PC-3 (cell line): ENCODE results near the gene EYS. TPM values are rescaled to one million over a fixed set of nuclear protein-coding genes. Genes with fewer than 3 reads are reported as not detected.
"Not testable (repeated sequence)": the region's sequence is repeated elsewhere in the genome, so short reads cannot be mapped to it uniquely, and the experiment has no call there.

ENCODE experiments used
- ATAC-seq: fragments of 200-7000 bp; cut with Tn5 transposase; 2 replicates; pipeline ENCODE4 v1.9.1; 2020; ENCODE audit warnings: mild to moderate bottlenecking, moderate library complexity
- BruUV-seq: library from RNA; stranded (reverse); fragments of 400-500 nt; replicated peaks from 2 replicates; lab custom pipeline; 2021; lab: Mats Ljungman, UMichigan
- CTCF ChIA-PET: fragments of 300-600 bp; sonication (Branson Sonifier 250); formaldehyde crosslinking; loops from one replicate; lab custom pipeline; 2022; ENCODE audit warnings: antibody characterized with exemption; lab: Charles Lee
- POLR2A ChIA-PET: fragments of 300-600 bp; sonication (Branson Sonifier 250); formaldehyde crosslinking; loops from one replicate; lab custom pipeline; 2022; ENCODE audit warnings: antibody characterized with exemption; ENCODE audit not compliant: unreplicated experiment; lab: Charles Lee
- DNase-seq: peaks from one replicate; pipeline ENCODE4 v3.0.0-alpha.2; 2015
- H2AFZ ChIP-seq: fragments of 300-600 bp; sonication (generic); 2 replicates; pipeline ENCODE4 v1.6.0; 2016; ENCODE audit warnings: antibody characterized with exemption, low read length
- H3F3A ChIP-seq: fragments of 300-600 bp; sonication (generic); one replicate; pipeline ENCODE4 v1.6.0; 2017; ENCODE audit warnings: antibody characterized with exemption, low read length, control low read depth, mild to moderate bottlenecking; ENCODE audit not compliant: unreplicated experiment
- H3K27ac ChIP-seq: fragments of 300-600 bp; sonication (generic); 2 replicates; pipeline ENCODE4 v1.5.1; 2016; ENCODE audit warnings: mild to moderate bottlenecking, low read length
- H3K27me3 ChIP-seq: fragments of 300-600 bp; sonication (generic); 2 replicates; pipeline ENCODE4 v1.6.1; 2016; ENCODE audit warnings: low read length, mixed read lengths
- H3K36me3 ChIP-seq: fragments of 300-600 bp; sonication (generic); 2 replicates; pipeline ENCODE4 v1.6.1; 2016; ENCODE audit warnings: low read depth, mixed run types, low read length, mixed read lengths
- H3K4me1 ChIP-seq: fragments of 300-600 bp; sonication (generic); 2 replicates; pipeline ENCODE4 v1.5.1; 2016; ENCODE audit warnings: low read length; ENCODE audit not compliant: insufficient read depth
- H3K4me2 ChIP-seq: fragments of 300-600 bp; sonication (generic); 2 replicates; pipeline ENCODE4 v1.6.0; 2016; ENCODE audit warnings: low read length
- H3K4me3 ChIP-seq: fragments of 300-600 bp; sonication (generic); 2 replicates; pipeline ENCODE4 v1.5.1; 2016; ENCODE audit warnings: mild to moderate bottlenecking, low read length, mixed read lengths
- H3K79me2 ChIP-seq: fragments of 300-600 bp; sonication (generic); 2 replicates; pipeline ENCODE4 v1.6.1; 2017; ENCODE audit warnings: low read length, mixed read lengths
- H3K9ac ChIP-seq: fragments of 300-600 bp; sonication (generic); 2 replicates; pipeline ENCODE4 v1.6.0; 2016; ENCODE audit warnings: mild to moderate bottlenecking, low read length
- H3K9me2 ChIP-seq: fragments of 300-600 bp; sonication (generic); replicated peaks from 2 replicates; pipeline ENCODE4 v1.6.1; 2016; ENCODE audit warnings: mixed run types, low read length, mixed read lengths
- H3K9me3 ChIP-seq: fragments of 300-600 bp; sonication (generic); 2 replicates; pipeline ENCODE4 v1.6.1; 2016; ENCODE audit warnings: low read length, mixed read lengths
- H4K20me1 ChIP-seq: fragments of 300-600 bp; sonication (generic); 2 replicates; pipeline ENCODE4 v1.6.1; 2016; ENCODE audit warnings: low read length, mixed read lengths
- CTCF ChIP-seq: fragments of 300-600 bp; sonication (generic); conservative IDR thresholded peaks from 2 replicates; pipeline ENCODE4 v1.5.1; 2017; ENCODE audit warnings: antibody characterized with exemption, low read depth, mild to moderate bottlenecking, low read length
- EZH2 ChIP-seq: fragments of 300-600 bp; sonication (generic); IDR thresholded peaks from one replicate; pipeline ENCODE4 v1.6.1; 2017; ENCODE audit warnings: antibody characterized with exemption, mild to moderate bottlenecking, low read length; ENCODE audit not compliant: unreplicated experiment
- EZH2phosphoT487 ChIP-seq: fragments of 300-600 bp; sonication (generic); IDR thresholded peaks from 2 replicates; pipeline ENCODE4 v1.6.1; 2018; ENCODE audit warnings: mild to moderate bottlenecking, antibody characterized with exemption, low read length, borderline replicate concordance
- intact Hi-C: fragments of 100-400 bp; cut with micrococcal nuclease; formaldehyde crosslinking; loops from 2 replicates; pipeline ENCODE4 v1.9.0; 2023
- total RNA-seq: library from RNA; depleted of rRNA; stranded (reverse); fragments of >200 nt; gene quantifications from 2 replicates; pipeline ENCODE4 v1.2.3, GENCODE V29; 2014

Gene EYS
- total RNA-seq, 1 experiment from 2014 or later = 0.07 TPM

- H3K27me3 ChIP-seq = no peaks in the 10 kb centered on the region
- intact Hi-C loops = no loop called here
- no peak for DNase-seq
- H3K4me3 ChIP-seq = no peak overlapping the region
- peaks cover 13% of the 10 kb centered on the region; the same call in 1 of the 2 replicates for H3K4me1 ChIP-seq
- POLR2A ChIA-PET = no interaction called here
- H3K9me3 ChIP-seq = no peaks in the 10 kb centered on the region
- no peaks in the 10 kb centered on the region for H3K79me2 ChIP-seq
- no peaks in the 10 kb centered on the region for H3F3A ChIP-seq
- ATAC-seq = no peak
- no peaks in the 10 kb centered on the region for H3K9me2 ChIP-seq
- no peak overlapping the region for H3K27ac ChIP-seq
- CTCF ChIA-PET = no interaction called here
- no peak overlapping the region for H3K4me2 ChIP-seq
- BruUV-seq = no TSS peak
- H4K20me1 ChIP-seq = no peaks in the 10 kb centered on the region
- no peak overlapping the region for H3K9ac ChIP-seq
- TF ChIP-seq CTCF = no peak
- TF ChIP-seq EZH2 = no peak
- no peak for TF ChIP-seq EZH2phosphoT487
- no peaks in the 10 kb centered on the region for H3K36me3 ChIP-seq
- no peak overlapping the region for H2AFZ ChIP-seq
These were observed 1672.7 kb downstream of the EYS start for GRCh38 chr6:64034291-64034690.

GRCh38 chr6:64030950-64031618 is 1675.9 kb downstream of the EYS start:
- H3K4me2 ChIP-seq, CTCF ChIA-PET, BruUV-seq, H3K9me2 ChIP-seq, H3K36me3 ChIP-seq, DNase-seq, intact Hi-C loops, H3K27ac ChIP-seq, H4K20me1 ChIP-seq, H3K9me3 ChIP-seq, ATAC-seq, H3F3A ChIP-seq, H3K27me3 ChIP-seq, H3K4me1 ChIP-seq, H3K4me3 ChIP-seq, H2AFZ ChIP-seq, H3K79me2 ChIP-seq, POLR2A ChIA-PET, H3K9ac ChIP-seq: not testable (repeated sequence)

GRCh38 chr6:64023693-64024092 is 1683.3 kb downstream of the EYS start:
- H3K36me3 ChIP-seq = no peaks in the 10 kb centered on the region
- no TSS peak for BruUV-seq
- H3K9ac ChIP-seq = no peak overlapping the region
- ChIA-PET POLR2A (no interaction called here), CTCF (no interaction called here)
- H3K79me2 ChIP-seq = no peaks in the 10 kb centered on the region
- H3K4me2 ChIP-seq = no peak overlapping the region
- TF ChIP-seq EZH2 (no peak), EZH2phosphoT487 (no peak), CTCF (no peak)
- H2AFZ ChIP-seq = no peak overlapping the region
- H3K9me2 ChIP-seq = no peaks in the 10 kb centered on the region
- intact Hi-C loops = no loop called here
- no peaks in the 10 kb centered on the region for H4K20me1 ChIP-seq
- DNase-seq (no peak), ATAC-seq (no peak)
- no peaks in the 10 kb centered on the region for H3K4me1 ChIP-seq
- no peak overlapping the region for H3K4me3 ChIP-seq
- no peak overlapping the region for H3K27ac ChIP-seq
- H3K9me3 ChIP-seq = no peaks in the 10 kb centered on the region
- H3K27me3 ChIP-seq = no peaks in the 10 kb centered on the region
- no peaks in the 10 kb centered on the region for H3F3A ChIP-seq
